KMS-11 (cell line): Measurements from ENCODE around the gene GALNT9.

Experiments used
- H2AFZ ChIP-seq: fragments of 200-600 bp; sonication (generic); 2 replicates; pipeline ENCODE4 v1.6.1; 2016; ENCODE audit warnings: antibody characterized with exemption, mixed run types, low read depth
- H3K27ac ChIP-seq: fragments of 200-600 bp; sonication (generic); 2 replicates; pipeline ENCODE4 v1.6.1; 2016; ENCODE audit warnings: mild to moderate bottlenecking, mixed run types
- H3K27me3 ChIP-seq: fragments of 200-600 bp; sonication (generic); 2 replicates; pipeline ENCODE4 v1.6.1; 2017; ENCODE audit warnings: mild to moderate bottlenecking, low read depth, mixed run types, moderate library complexity; ENCODE audit not compliant: insufficient read depth
- H3K36me3 ChIP-seq: fragments of 200-600 bp; sonication (generic); 2 replicates; pipeline ENCODE4 v1.6.1; 2017; ENCODE audit warnings: mild to moderate bottlenecking, mixed run types; ENCODE audit not compliant: insufficient read depth
- H3K4me1 ChIP-seq: fragments of 200-600 bp; sonication (generic); 2 replicates; pipeline ENCODE4 v1.6.1; 2016; ENCODE audit warnings: mild to moderate bottlenecking, low read depth, mixed run types; ENCODE audit not compliant: poor library complexity, severe bottlenecking
- H3K4me2 ChIP-seq: fragments of 200-600 bp; sonication (generic); 2 replicates; pipeline ENCODE4 v1.7.0; 2016; ENCODE audit warnings: mild to moderate bottlenecking, mixed run types
- H3K4me3 ChIP-seq: fragments of 200-600 bp; sonication (generic); IDR thresholded peaks from 2 replicates; pipeline ENCODE4 v1.6.1; 2017; ENCODE audit warnings: low read depth, low read length, mixed read lengths; ENCODE audit not compliant: insufficient read depth
- H3K79me2 ChIP-seq: fragments of 200-600 bp; sonication (generic); 2 replicates; pipeline ENCODE4 v1.6.1; 2016; ENCODE audit warnings: low read depth, mixed run types; ENCODE audit not compliant: insufficient read depth
- H3K9ac ChIP-seq: fragments of 200-600 bp; sonication (generic); 2 replicates; pipeline ENCODE4 v1.6.1; 2016; ENCODE audit warnings: mild to moderate bottlenecking, mixed run types
- H4K20me1 ChIP-seq: fragments of 200-600 bp; sonication (generic); 2 replicates; pipeline ENCODE4 v1.6.1; 2016; ENCODE audit warnings: mild to moderate bottlenecking, mixed run types; ENCODE audit not compliant: insufficient read depth
- TF ChIP-seq, protein P1 (sequence below): fragments of 200-600 bp; sonication (generic); conservative IDR thresholded peaks from 2 replicates; pipeline ENCODE4 v1.6.1; 2017; ENCODE audit warnings: low read depth, mild to moderate bottlenecking, antibody characterized with exemption, low read length, moderate library complexity, mixed read lengths

Gene GALNT9

DNA sequence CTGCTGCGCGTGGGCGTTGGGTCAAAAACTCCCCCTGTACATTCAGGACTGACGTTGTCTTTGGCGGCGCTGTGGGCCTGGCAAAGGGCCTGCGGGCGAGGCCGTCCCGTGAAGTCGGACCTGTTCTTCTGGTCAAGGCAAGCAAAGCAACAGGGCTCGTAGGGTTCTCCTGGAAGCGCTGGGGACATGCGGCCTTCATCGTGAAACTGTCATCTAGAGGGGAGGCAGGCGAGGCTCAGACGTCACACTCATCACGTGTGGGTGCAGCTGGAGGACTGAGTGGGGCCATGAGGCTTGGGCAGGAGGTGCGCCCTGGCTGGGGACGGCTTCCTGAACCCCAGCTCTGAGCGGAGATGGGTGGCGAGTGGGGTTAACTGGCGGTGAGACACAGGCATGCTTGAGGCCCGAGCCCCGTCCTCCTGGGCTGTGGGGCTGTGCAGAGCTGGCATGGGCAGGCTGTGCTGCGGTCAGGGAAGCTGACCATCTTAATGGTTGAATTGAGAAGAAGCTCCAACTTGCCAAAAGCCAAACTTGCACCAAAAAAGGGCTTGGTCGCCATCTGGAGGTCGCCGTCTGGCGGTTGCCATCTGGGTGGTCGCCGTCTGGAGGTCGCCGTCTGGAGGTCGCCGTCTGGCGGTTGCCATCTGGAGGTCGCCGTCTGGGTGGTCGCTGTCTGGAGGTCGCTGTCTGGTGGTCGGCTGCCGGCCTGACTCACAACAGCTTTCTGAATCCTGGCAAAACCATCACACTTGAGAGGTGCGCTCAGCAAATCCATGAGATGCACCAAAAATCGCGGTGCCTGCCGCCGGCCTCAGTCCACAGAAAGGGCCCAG is 119.0 kb downstream of the GALNT9 start:
- TF ChIP-seq, protein P1, sequence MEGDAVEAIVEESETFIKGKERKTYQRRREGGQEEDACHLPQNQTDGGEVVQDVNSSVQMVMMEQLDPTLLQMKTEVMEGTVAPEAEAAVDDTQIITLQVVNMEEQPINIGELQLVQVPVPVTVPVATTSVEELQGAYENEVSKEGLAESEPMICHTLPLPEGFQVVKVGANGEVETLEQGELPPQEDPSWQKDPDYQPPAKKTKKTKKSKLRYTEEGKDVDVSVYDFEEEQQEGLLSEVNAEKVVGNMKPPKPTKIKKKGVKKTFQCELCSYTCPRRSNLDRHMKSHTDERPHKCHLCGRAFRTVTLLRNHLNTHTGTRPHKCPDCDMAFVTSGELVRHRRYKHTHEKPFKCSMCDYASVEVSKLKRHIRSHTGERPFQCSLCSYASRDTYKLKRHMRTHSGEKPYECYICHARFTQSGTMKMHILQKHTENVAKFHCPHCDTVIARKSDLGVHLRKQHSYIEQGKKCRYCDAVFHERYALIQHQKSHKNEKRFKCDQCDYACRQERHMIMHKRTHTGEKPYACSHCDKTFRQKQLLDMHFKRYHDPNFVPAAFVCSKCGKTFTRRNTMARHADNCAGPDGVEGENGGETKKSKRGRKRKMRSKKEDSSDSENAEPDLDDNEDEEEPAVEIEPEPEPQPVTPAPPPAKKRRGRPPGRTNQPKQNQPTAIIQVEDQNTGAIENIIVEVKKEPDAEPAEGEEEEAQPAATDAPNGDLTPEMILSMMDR, result no peak
- Histone ChIP-seq H3K27ac (no peak overlapping the region), H3K4me3 (no peak overlapping the region), H2AFZ (no peak overlapping the region), H3K4me1 (no peaks in the 10 kb centered on the region), H3K36me3 (no peaks in the 10 kb centered on the region), H3K27me3 (peaks cover 3% of the 10 kb centered on the region; the same call in 1 of the 2 replicates), H3K79me2 (no peaks in the 10 kb centered on the region), H3K9ac (no peak overlapping the region), H4K20me1 (no peaks in the 10 kb centered on the region), H3K4me2 (no peak overlapping the region)

DNA sequence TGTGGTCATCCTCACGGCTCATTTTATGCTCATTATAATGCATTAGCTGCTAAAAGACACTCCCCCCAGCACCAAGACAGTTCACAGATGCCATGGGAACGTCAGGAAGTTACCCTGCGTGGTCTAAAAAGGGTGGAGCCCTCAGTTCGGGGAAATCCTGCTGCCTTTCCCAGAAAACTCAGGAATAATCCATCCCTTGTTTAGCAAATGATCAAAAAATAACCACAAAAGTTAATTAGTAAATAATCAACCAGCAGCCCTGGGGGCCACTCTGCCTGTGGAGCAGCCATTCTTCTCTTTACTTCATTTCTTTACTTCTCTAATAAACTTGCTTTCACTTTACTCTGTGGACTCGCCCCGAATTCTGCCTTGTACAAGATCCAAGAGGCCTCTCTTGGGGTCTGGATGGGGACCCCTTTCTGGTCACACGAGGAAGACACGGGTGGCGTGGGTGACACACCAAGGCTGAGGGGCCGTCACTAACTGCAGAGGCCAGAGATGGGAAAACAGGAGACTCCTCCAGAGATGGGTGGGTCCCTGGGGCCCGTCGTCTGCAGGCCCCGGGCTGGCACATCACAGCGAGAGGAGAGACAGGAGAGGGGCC is 119.7 kb downstream of the GALNT9 start:
- Histone ChIP-seq H4K20me1 (no peaks in the 10 kb centered on the region), H3K27ac (no peak overlapping the region), H3K4me3 (no peak overlapping the region), H3K27me3 (peaks cover 3% of the 10 kb centered on the region; the same call in 1 of the 2 replicates), H3K4me1 (no peaks in the 10 kb centered on the region), H3K4me2 (no peak overlapping the region), H2AFZ (no peak overlapping the region), H3K36me3 (no peaks in the 10 kb centered on the region), H3K9ac (no peak overlapping the region), H3K79me2 (no peaks in the 10 kb centered on the region)
- TF ChIP-seq, protein P1, result no peak

DNA sequence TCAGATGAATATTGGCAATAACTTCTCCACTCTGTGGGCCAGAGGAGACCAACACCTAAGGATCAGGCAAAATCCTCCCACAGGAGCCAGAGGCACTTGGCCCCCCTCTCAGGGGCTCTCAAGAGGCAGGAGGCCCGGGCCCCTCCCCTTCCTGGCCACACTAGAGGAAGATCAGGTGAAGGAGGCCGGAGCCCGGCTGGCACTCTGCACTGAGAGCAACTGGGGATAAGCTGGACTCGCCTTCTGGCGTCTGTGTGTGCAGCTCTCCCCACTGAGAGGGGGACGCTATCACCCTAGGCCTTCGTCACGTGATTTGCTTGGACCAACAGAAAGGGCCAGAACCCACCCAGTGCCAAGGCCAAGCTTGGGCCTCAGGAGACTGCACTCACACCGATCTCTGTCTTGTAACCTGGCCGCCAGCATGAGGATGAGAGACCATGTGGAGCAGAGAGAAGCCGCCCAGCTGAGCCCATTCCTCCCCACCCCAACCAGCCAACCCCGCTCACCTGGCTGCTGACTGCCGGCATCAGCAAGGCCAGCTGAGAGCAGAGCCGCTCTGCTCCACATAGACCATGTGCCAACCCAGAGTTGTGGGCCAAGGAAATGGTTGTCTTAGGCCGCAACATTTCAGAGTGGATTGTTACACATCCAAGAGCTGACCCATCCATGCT is 121.1 kb downstream of the GALNT9 start:
- Histone ChIP-seq H3K27ac (no peak overlapping the region), H3K4me1 (no peaks in the 10 kb centered on the region), H3K4me3 (no peak overlapping the region), H3K36me3 (no peaks in the 10 kb centered on the region), H3K4me2 (no peak overlapping the region), H4K20me1 (no peaks in the 10 kb centered on the region), H2AFZ (no peak overlapping the region), H3K9ac (no peak overlapping the region), H3K79me2 (no peaks in the 10 kb centered on the region), H3K27me3 (peaks cover 3% of the 10 kb centered on the region; the same call in 1 of the 2 replicates)
- TF ChIP-seq, protein P1, result no peak

DNA sequence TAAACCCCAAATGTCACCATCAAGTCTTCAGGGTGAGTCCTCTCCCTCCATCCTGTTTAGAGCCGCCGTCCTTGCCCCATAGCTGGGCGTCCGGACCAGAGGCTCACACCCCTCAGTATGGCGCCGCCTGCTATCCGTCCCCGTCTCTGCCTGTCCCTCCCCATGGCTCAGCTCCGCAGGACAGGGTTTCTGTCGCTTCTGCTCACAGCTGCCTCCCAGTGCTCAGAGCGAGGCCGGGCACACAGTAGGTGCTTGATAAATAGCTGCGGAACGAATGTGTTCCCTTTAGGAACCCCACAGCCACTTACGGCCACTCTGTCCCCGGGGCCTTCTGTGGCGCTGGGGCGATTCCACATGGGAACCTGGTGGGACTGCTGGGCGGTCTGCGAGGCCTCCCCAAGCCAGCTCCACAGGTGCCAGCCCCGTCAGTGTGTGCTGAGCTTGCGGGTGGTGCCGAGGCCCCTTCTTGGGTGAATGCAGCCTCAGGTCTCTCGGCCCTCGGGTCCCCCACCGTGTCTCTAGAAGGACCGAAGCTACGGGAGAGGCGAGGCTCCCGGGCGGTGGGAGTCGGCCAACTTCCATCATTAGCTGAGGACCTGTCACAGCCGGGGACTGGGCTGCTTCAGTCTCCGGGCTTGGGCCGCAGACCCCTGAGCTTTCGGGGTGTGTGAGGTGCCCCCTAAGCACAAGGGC is 122.2 kb downstream of the GALNT9 start:
- H4K20me1 ChIP-seq, result no peaks in the 10 kb centered on the region
- H3K79me2 ChIP-seq, result no peaks in the 10 kb centered on the region
- no peak overlapping the region for H3K4me2 ChIP-seq
- TF ChIP-seq, protein P1, result no peak
- no peak overlapping the region for H3K27ac ChIP-seq
- H3K9ac ChIP-seq, result no peak overlapping the region
- no peak overlapping the region for H2AFZ ChIP-seq
- H3K4me3 ChIP-seq, result no peak overlapping the region
- no peaks in the 10 kb centered on the region for H3K36me3 ChIP-seq
- H3K4me1 ChIP-seq, result no peaks in the 10 kb centered on the region
- H3K27me3 ChIP-seq, result peaks cover 3% of the 10 kb centered on the region; the same call in 1 of the 2 replicates
